ENCODE results near the gene KLHL18.
A peak's percentile ranks its signal among the peaks of the same experiment; 100 is the strongest.
"Not testable (repeated sequence)": the region's sequence is repeated elsewhere in the genome, so short reads cannot be mapped to it uniquely, and the experiment has no call there.

Gene KLHL18

GRCh38 chr3:47276558-47276957, 6.2 kb upstream of the KLHL18 start:
- DNase-seq: no peak

GRCh38 chr3:47280519-47280918, 2.2 kb upstream of the KLHL18 start:
- no peak for DNase-seq

GRCh38 chr3:47283193-47283537, 421 bp downstream of the KLHL18 start:
- peak; percentile 9 for DNase-seq

- no peak for DNase-seq
These were observed 1.0 kb downstream of the KLHL18 start for GRCh38 chr3:47283591-47284364.

GRCh38 chr3:47288966-47289910, 6.5 kb downstream of the KLHL18 start:
- no peak for DNase-seq

GRCh38 chr3:47291158-47291753, 8.5 kb downstream of the KLHL18 start:
- no peak for DNase-seq

- DNase-seq: not testable (repeated sequence)
These were observed 9.1 kb downstream of the KLHL18 start for GRCh38 chr3:47291754-47292420.

- DNase-seq: no peak
These were observed 11.1 kb downstream of the KLHL18 start for GRCh38 chr3:47293822-47294221.

- DNase-seq: no peak
These were observed 11.6 kb downstream of the KLHL18 start for GRCh38 chr3:47294392-47294791.

GRCh38 chr3:47295322-47295721, 12.6 kb downstream of the KLHL18 start:
- DNase-seq: no peak

- DNase-seq: no peak
These were observed 13.2 kb downstream of the KLHL18 start for GRCh38 chr3:47295976-47296375.

GRCh38 chr3:47296562-47297302, 14.0 kb downstream of the KLHL18 start:
- DNase-seq: no peak

GRCh38 chr3:47298439-47298838, 15.7 kb downstream of the KLHL18 start:
- DNase-seq: no peak

GRCh38 chr3:47299381-47300318, 16.9 kb downstream of the KLHL18 start:
- no peak for DNase-seq

GRCh38 chr3:47301456-47301855, 18.7 kb downstream of the KLHL18 start:
- no peak for DNase-seq

GRCh38 chr3:47306022-47306421, 23.3 kb downstream of the KLHL18 start:
- no peak for DNase-seq

- not testable (repeated sequence) for DNase-seq
These were observed 26.5 kb downstream of the KLHL18 start for GRCh38 chr3:47309231-47309630.

GRCh38 chr3:47310391-47310790, 27.6 kb downstream of the KLHL18 start:
- DNase-seq: no peak

- DNase-seq: no peak
These were observed 30.8 kb downstream of the KLHL18 start for GRCh38 chr3:47313341-47314055.

- DNase-seq: no peak
These were observed 31.5 kb downstream of the KLHL18 start for GRCh38 chr3:47314056-47314764.

All from NCI-H1092 treated with DMSO at 0.1 percent for 48 hours (cell line).